ENCODE data around the gene USP47.

USP47 gene

DNA sequence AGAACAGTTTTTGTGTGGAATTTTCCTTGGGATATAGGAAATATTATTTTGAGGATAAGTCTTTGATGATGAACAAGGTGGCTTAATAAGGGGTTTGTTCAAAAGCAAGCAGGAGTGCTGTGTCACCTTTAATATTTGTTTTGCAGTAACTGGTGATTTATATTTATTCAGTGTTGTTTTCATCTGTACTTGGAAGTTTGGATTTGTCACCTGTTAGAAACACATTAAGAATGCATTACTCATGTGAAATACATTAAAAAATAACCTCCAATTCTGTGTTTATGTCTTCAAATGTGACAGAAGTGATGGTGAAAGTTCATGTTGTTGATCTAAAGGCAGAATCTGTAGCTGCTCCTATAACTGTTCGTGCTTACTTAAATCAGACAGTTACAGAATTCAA is 96.2 kb downstream of the USP47 start:
- TF ChIP-seq, protein P1, sequence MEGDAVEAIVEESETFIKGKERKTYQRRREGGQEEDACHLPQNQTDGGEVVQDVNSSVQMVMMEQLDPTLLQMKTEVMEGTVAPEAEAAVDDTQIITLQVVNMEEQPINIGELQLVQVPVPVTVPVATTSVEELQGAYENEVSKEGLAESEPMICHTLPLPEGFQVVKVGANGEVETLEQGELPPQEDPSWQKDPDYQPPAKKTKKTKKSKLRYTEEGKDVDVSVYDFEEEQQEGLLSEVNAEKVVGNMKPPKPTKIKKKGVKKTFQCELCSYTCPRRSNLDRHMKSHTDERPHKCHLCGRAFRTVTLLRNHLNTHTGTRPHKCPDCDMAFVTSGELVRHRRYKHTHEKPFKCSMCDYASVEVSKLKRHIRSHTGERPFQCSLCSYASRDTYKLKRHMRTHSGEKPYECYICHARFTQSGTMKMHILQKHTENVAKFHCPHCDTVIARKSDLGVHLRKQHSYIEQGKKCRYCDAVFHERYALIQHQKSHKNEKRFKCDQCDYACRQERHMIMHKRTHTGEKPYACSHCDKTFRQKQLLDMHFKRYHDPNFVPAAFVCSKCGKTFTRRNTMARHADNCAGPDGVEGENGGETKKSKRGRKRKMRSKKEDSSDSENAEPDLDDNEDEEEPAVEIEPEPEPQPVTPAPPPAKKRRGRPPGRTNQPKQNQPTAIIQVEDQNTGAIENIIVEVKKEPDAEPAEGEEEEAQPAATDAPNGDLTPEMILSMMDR (conservative IDR thresholded peaks at IDR 0.05): no peak
- no peak overlapping the region for H3K27ac ChIP-seq

DNA sequence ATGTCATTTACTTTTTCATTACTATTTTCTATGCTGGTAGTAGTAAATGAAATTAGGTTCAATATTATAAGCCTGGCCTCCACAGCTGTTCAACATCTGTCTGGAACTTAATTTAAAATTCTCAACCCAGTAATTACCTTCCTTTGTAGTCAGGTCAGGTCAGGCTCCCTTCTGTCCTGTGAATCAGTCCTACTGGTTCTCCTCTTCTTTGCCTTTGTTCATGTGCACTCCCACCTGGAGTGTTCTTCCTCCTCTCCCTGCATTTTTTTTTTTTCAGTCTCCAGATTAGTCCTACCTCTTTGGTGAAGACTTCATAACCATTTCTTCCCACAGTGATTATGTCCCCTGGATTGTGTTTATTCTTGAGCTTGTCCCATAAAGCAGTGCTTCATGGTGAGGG is 98.8 kb downstream of the USP47 start:
- no peak overlapping the region for H3K27ac ChIP-seq
- TF ChIP-seq, protein P1 (conservative IDR thresholded peaks at IDR 0.05): no peak

DNA sequence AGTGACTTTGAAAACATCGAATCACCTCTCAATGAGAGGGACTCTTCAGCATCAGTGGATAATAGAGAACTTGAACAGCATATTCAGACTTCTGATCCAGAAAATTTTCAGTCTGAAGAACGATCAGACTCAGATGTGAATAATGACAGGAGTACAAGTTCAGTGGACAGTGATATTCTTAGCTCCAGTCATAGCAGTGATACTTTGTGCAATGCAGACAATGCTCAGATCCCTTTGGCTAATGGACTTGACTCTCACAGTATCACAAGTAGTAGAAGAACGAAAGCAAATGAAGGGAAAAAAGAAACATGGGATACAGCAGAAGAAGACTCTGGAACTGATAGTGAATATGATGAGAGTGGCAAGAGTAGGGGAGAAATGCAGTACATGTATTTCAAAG is 100.9 kb downstream of the USP47 start:
- TF ChIP-seq, protein P1 (conservative IDR thresholded peaks at IDR 0.05): no peak
- H3K27ac ChIP-seq: no peak overlapping the region

DNA sequence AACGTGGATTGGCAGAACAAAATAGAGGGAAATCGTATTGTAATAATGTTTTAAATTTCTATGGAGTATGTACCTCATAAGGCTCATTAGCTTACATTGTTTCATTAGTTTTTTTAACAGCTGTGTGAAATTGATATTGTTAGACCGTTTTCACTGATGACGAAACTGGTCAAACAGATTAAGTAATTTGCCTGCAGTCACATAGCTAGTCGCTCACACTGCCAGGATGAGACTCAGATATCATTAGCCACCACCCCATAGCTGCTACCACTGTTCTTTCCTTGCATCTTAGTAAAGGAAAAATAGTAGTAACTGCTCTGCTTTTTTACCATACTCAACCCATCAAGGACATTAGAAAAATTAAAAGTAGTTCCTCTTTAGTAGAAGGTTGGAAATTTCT is 102.7 kb downstream of the USP47 start:
- H3K27ac ChIP-seq: no peak overlapping the region
- TF ChIP-seq, protein P1 (conservative IDR thresholded peaks at IDR 0.05): no peak

DNA sequence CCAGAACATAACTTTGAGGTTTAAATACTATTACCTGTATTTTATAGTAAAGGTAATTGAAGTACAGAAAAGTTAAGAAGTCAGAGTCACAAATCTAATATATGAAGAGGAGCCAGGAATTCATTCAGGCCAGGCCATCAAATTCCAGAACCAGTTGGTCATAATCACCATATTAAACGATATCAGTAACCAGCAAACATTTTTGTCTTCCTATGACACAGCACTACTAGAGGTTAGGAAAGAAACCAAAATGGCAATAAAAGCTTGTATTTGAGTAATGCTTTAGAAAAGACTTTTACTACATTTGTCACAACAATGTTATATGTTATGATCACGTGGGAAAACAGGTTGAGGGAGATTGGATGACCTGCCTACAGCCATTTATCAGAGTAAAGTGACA is 104.4 kb downstream of the USP47 start:
- TF ChIP-seq, protein P1 (conservative IDR thresholded peaks at IDR 0.05): no peak
- H3K27ac ChIP-seq: no peak overlapping the region

DNA sequence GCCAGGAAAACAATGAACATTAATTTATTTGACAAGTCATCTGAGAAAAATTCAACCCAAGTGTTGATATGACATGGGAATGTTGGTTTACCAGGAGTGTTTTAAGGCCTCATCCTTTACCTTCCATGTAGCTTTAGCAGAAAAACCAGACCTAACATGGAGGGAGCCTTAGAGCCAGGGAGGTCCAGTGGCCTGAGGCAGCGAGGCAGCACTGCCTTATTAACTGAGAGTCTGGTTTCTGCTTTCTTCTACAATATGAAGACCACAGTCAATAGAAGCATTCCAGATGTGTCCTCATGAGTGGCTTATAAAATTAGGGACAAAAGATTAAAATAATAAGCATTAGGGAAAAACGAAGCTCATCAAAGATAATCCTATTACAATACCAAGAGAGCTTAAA is 105.1 kb downstream of the USP47 start:
- TF ChIP-seq, protein P1 (conservative IDR thresholded peaks at IDR 0.05): no peak
- H3K27ac ChIP-seq: no peak overlapping the region

DNA sequence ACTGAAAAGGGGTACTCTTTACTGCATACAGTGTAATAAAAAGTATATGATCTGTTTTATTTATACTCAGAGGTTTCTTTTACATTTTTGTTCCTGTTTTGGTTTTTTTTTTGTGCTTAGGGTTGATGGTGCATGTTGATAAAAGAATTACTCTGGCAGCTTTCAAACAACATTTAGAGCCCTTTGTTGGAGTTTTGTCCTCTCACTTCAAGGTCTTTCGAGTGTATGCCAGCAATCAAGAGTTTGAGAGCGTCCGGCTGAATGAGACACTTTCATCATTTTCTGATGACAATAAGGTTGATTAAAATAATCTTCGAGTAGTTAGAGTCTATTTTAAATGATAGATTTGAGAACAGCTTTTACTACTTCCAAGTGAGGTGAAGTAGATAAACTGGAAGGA is 106.1 kb downstream of the USP47 start:
- TF ChIP-seq, protein P1 (conservative IDR thresholded peaks at IDR 0.05): no peak
- no peak overlapping the region for H3K27ac ChIP-seq
